Measurements from ENCODE around the gene PI16.

- TF ChIP-seq, protein P1, sequence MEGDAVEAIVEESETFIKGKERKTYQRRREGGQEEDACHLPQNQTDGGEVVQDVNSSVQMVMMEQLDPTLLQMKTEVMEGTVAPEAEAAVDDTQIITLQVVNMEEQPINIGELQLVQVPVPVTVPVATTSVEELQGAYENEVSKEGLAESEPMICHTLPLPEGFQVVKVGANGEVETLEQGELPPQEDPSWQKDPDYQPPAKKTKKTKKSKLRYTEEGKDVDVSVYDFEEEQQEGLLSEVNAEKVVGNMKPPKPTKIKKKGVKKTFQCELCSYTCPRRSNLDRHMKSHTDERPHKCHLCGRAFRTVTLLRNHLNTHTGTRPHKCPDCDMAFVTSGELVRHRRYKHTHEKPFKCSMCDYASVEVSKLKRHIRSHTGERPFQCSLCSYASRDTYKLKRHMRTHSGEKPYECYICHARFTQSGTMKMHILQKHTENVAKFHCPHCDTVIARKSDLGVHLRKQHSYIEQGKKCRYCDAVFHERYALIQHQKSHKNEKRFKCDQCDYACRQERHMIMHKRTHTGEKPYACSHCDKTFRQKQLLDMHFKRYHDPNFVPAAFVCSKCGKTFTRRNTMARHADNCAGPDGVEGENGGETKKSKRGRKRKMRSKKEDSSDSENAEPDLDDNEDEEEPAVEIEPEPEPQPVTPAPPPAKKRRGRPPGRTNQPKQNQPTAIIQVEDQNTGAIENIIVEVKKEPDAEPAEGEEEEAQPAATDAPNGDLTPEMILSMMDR (IDR thresholded peaks at IDR 0.05; ENCODE audit: extremely low read depth in 1 of 2, insufficient read depth in 1 of 2, low read depth in 1 of 2, low read length in 2 of 2), result no peak
- no peak for TF ChIP-seq MYC (IDR thresholded peaks at IDR 0.05; ENCODE audit: low read depth, low read length)
- no peak for TF ChIP-seq EZH2 (IDR thresholded peaks at IDR 0.05; ENCODE audit: borderline replicate concordance, low read depth, low read length, severe bottlenecking)
- TF ChIP-seq FOS (IDR thresholded peaks at IDR 0.05; ENCODE audit: borderline replicate concordance, insufficient read depth, low read length), result no peak
- no peak for TF ChIP-seq POLR2AphosphoS5 (IDR thresholded peaks at IDR 0.05; ENCODE audit: insufficient read depth, low read depth, low read length)
- no peak for TF ChIP-seq GATA2 (IDR thresholded peaks at IDR 0.05; ENCODE audit: insufficient read depth, insufficient read length, low read depth, low read length)
- no peak for TF ChIP-seq POLR2A (IDR thresholded peaks at IDR 0.05; ENCODE audit: low read depth, low read length)
Observed at GRCh38 chr6:36915599-36915998, 38.9 kb upstream of the PI16 start.
